HG03280 (cell line): Measurements from ENCODE around the gene SEMA7A.

ENCODE experiments used
- ATAC-seq: cut with Tn5 transposase; IDR thresholded peaks from one replicate; pipeline ENCODE4 v1.9.1; 2021; ENCODE audit warnings: mild to moderate bottlenecking, moderate library complexity; ENCODE audit not compliant: unreplicated experiment

SEMA7A gene

GRCh38 chr15:74419432-74419831 lies 14.3 kb downstream of the SEMA7A start:
- ATAC-seq: no peak

GRCh38 chr15:74418575-74419338 lies 15.0 kb downstream of the SEMA7A start:
- ATAC-seq: no peak

- no peak for ATAC-seq
These were observed 16.1 kb downstream of the SEMA7A start for GRCh38 chr15:74417670-74418069.

- no peak for ATAC-seq
These were observed 16.5 kb downstream of the SEMA7A start for GRCh38 chr15:74417225-74417624.

- ATAC-seq: no peak
These were observed 17.5 kb downstream of the SEMA7A start for GRCh38 chr15:74415966-74416916.

- no peak for ATAC-seq
These were observed 19.0 kb downstream of the SEMA7A start for GRCh38 chr15:74414603-74415338.

- ATAC-seq: no peak
These were observed 19.6 kb downstream of the SEMA7A start for GRCh38 chr15:74414081-74414580.

GRCh38 chr15:74413350-74414080 lies 20.2 kb downstream of the SEMA7A start:
- ATAC-seq: no peak

GRCh38 chr15:74412159-74412558 lies 21.6 kb downstream of the SEMA7A start:
- ATAC-seq: no peak

- ATAC-seq: no peak
These were observed 22.1 kb downstream of the SEMA7A start for GRCh38 chr15:74411686-74412085.

GRCh38 chr15:74410502-74410901 lies 23.3 kb downstream of the SEMA7A start:
- ATAC-seq: no peak

GRCh38 chr15:74409225-74409624 lies 24.5 kb downstream of the SEMA7A start:
- ATAC-seq: no peak

- ATAC-seq: no peak
These were observed 24.9 kb downstream of the SEMA7A start for GRCh38 chr15:74408815-74409214.

GRCh38 chr15:74408385-74408784 lies 25.4 kb downstream of the SEMA7A start:
- ATAC-seq: no peak

GRCh38 chr15:74406992-74407705 lies 26.6 kb downstream of the SEMA7A start:
- ATAC-seq: no peak

- no peak for ATAC-seq
These were observed 27.2 kb downstream of the SEMA7A start for GRCh38 chr15:74406517-74406916.

- no peak for ATAC-seq
These were observed 27.9 kb downstream of the SEMA7A start for GRCh38 chr15:74405823-74406222.

- no peak for ATAC-seq
These were observed 29.7 kb downstream of the SEMA7A start for GRCh38 chr15:74403991-74404563.

GRCh38 chr15:74403588-74403919 lies 30.2 kb downstream of the SEMA7A start:
- no peak for ATAC-seq
